HG03354 (cell line): ENCODE measurements around the gene CISH.

Source experiments
- ATAC-seq: cut with Tn5 transposase; IDR thresholded peaks from one replicate; pipeline ENCODE4 v1.9.1; 2021; ENCODE audit warnings: mild to moderate bottlenecking; ENCODE audit not compliant: unreplicated experiment, poor library complexity, severe bottlenecking

The CISH gene, protein sequence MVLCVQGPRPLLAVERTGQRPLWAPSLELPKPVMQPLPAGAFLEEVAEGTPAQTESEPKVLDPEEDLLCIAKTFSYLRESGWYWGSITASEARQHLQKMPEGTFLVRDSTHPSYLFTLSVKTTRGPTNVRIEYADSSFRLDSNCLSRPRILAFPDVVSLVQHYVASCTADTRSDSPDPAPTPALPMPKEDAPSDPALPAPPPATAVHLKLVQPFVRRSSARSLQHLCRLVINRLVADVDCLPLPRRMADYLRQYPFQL

DNA sequence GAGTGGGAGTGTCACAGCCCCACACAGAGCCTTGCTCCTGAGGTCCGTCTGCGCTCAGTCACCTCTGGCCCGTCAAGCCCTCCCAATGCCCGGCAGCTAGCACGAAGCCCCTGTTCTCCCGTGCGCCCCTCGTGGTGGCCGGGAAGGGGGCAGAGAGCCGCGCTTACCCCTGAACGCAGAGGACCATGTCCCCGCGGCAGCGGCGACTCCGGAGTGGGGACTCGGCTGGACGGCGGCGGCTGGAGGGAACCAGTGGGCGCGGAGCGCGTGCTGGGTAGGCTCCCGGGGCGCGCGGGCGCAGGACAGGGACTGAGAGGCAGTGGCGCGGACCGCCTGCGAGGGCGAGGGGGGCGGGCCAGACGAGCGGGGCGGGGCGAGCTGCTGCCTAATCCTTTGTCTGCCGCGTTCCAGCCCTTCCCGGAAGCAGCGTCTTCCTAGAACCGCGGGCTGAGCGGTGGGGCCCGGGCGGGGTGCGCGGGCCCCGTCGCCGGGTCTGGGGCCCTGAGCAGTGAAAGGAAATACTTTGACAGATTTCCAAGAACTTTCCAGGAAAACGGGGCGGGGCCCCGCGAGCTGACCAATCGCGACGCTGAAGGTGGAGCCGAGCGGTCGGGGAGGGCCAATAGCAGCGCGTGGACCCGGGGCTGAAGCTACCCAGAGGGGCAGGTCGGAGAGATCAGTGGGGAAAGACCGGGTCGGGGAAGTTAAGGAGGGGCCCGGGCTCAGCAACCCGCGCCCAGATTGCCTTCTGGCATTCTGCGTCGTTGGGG is at the start of gene CISH:
TSS of gene CISH (minus strand) at position 311 of the 770 bp plus-strand sequence. CDS start at position 187, 124 bp downstream.
- peak; percentile 81 for ATAC-seq

DNA sequence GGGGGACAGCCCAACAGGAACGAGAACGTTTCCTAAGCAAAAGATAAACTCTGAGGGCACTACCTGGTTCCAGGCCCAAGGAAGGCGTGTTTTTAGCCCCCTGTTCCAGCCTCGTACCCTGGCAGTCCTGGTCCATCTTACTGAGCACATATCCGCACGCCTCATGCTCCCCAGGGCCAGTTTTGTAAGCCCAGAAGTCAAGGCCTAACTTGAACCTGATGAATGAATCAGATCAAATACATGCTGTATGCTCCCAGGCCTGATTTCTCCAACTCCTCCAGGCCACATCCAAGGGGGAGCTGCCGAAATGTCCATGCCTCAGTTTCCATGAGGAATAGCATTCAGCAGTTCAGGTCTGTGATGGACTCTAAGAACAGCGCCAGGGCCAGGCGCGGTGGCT is 48.8 kb upstream of the CISH start:
- no peak for ATAC-seq

DNA sequence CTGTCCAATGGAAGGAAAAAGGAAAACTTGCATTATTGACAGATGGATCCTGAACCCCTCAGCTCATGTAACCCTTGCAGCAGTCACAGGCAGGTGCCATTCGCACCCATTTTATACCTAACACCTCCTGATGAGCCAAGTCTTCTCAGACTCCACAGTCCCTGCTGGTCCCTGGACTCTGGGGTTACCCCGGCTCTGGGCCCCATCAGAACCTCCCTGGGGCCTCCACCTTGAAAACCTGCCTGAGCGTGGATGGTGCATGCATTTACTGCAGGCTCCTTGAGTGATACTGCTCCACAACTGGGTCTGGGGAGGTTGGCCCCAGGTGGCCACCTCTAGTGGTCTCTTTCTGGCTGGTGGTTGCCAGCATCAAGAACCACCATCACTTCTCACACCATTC is 47.3 kb upstream of the CISH start:
- ATAC-seq, result no peak

DNA sequence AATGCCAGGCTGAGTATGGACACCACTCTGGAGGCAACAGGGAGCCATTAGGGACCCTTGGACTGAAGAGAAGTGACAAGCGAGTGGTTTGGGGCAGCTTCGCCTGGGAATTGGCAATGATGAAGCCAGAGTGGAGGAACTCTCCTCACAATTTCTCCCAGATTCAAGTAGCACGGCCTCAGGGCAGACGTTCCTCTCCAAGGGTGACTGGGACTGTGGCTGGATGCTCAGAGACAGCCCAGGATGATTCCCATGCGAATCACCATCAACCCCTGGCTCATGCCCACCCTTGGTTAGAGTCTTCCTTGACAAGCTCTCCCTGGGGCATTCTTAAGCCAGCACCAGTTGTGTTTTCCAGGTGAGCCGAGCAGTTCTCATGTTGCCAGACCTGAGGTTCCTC is 46.8 kb upstream of the CISH start:
- no peak for ATAC-seq

DNA sequence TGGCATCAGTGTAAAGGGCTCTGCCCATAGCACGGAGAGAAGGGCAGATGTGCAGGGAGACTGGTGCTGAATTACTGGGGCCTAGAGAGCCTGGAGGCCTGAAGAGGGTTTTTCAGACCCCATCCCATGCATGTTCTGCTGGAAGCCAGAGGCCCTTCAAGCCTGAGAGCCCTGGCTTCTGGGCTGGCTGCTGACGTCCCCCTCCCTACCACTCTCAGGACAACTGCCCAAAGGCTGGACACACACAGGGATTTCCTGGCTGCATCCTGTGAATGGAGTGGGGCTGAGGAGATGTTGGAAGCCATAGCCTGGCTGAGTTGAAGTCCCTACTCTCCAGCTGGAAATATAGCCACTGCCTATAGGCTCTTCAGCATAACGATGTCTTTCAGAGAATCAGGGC is 46.2 kb upstream of the CISH start:
- no peak for ATAC-seq

DNA sequence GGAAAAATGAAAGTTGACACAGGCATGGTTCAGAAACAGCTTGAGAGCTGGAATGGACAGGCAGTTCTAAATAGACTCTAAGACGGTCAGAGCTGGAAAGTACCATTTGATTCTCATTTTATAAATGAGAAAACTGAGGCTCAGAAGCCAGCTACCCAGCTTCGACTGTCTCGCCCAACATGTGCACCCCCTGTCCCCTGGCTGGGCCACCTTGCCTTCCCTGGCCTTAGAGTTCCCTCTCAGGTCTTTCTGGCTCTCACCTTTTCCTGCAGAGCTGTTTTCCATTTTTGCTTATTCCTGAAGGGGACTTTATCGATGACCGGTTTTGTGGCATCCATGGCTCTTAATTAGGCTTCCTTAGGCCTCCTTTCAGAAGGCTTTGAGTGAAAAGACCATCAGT is 45.8 kb upstream of the CISH start:
- ATAC-seq, result no peak

DNA sequence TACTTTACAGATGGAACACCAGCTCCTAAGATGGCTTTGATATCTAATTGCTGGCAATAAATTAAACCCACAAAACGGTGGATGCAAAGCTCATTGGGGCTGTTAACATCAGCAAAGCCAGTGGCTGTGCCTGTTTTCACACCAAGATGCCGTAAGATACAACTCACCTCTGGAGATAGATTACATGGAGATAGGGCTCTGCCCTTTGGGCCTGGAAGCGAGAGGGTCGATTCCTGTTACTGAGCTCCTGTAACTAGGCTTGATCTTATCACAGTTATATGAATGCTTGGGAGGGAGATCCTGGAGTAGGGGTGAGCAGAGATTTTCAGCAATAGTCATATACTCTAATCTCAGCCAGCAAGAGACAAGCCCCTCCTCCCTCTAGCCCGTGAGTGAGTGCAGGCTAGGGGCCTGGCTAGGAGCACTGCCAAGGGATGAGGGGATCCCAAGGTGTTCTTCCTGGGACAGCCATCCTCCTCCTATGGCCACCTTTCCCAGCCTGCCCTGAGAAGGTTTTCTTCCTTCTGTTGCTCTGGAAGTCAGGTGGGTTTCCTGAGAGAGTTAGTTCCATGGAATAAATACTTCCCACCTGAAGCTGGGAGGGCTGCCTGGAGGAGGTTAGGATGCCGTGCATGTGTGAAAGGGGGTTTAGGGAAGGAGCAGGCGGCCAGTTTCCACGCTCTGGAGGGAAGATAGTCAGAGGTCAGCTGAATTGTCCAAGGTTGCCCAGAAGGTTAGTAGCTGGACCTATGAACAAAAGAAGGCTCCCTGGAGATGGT is 45.0 kb upstream of the CISH start:
- ATAC-seq, result no peak

DNA sequence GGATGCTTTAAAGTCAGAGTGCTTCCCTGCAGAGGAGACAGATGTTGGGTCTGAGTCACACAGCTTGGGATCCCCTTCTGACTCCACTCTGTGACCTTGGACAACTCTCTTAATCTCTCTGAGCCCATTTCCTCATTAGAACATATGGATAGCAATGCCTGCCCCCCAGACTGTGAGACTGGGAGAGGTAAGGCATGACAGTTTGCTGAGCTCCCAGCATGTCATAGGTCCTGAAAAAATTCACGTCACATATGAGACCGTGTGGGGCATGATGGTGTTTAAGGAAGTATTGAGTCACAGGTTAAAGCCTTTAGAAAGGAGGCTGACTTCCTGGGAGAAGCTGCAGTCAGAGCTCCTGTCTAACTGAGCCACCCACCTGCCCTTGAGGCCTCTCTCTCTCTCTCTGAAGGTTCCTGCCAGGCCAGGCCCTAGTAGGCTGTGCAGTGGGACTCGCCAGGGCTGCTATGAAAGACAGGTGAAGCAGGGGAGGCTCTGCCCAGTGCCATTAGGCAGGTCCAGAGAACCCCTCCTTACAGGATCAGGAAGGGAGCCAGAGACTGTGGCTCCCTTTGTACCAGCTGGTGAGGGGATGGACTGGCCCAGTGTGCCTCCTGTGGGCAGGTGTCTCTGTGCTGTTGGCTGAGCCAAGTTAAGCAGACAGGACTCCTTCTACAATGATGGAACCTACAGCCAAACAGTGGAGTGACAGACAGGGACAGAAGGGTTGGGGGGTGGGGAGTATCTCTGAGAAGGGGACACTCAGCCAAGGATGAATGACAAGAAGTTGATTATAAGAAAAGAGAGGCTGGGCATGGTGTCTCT is 43.6 kb upstream of the CISH start:
- ATAC-seq, result no peak

DNA sequence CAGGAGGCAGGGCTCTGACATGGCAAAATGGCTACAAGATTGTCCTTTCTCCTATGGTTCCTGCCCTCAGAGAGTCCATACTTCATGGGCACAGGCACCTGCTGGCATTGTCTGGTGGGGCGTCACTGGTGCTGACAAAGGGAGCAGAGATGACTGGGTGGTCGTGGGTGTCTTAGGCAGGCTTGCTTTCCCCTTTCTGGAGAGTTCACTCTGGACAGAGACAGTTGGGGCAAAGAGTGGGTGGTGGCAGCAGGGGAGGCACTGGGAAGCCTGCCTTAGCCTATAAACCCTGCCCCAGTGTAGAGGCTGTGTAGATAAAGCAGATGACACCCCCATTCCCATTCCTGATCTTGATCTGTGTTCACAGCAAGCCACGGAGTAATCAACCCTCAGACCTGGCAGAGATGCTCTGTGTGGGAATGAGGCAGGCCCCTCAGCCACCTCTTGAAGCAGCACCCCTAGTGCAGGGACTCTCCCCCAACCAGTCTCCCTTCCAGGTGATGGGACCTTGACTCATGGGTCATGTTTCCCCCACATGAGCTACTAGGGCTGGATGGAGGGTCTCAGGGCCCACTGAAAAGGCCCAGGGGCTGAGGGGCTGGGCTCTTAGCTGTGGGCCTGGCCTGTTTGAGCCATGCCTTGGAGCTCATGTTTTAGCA is 42.5 kb upstream of the CISH start:
- ATAC-seq, result no peak

DNA sequence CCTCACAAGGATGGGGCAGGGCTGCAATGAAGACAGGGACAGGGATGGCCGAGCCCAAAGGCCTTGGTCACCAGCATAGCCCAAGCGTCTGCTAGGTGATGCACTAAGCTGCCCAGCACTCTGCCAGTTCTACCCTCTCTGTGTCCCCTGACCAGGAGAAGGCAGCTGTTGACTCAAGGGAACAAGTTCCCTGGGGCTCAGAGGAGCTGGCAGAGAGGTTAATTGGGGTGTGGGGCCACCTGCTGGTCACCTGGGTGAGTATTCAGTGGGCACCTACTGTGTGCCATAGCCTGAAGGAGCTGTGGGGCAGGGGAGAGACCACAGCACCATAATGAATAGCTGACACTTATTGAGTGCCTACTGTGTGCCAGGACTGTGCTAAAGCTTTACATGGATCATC is 41.1 kb upstream of the CISH start:
- no peak for ATAC-seq

DNA sequence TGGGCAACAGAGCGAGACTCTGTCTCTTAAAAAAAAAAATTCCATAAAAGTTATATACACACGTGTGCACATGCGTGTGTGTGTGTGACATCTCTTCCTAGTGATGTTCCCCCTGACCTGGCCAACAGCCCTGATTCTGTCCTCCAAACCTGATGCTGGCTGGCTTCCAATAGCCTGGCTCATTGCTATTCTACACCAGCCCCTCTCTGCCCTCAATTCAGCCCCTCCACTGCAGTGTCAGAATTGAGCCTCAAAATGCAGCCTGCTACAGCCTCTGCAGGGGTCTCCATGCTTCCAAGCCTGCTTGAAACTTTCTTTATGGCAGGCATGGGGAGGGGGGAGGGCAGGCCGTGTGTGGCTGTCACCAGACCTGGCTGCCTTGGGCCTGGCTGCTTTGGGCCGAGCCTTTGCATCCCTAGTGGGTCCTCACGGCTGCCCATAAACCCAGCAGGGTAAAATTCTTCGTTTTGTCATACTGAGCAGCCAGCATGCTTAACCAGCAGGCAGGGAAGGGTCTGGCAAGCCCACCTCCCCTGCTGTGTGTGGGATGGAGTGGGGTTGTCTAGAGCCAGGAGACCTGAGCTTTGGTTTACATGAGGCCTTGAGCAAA is 40.5 kb upstream of the CISH start:
- ATAC-seq, result no peak

DNA sequence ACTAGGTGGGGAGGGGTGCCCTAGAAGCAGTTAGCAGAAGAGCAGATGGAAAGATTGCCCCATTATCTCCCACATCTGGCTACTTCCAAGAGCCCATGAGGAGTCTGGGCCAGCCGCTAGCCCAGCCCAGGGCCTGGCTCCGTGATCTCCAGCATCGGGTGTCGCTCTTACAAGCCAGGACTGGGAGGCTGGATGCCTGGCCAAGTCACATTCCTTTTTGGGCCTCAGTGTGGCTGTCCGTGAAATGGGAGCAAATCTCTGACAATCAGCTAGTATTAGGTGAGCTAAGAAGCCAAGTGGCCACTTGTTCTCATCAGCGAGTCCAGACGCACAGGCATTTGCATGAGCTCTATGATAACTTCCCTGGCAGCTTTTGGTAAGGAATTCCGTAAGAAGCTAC is 39.9 kb upstream of the CISH start:
- ATAC-seq, result no peak

DNA sequence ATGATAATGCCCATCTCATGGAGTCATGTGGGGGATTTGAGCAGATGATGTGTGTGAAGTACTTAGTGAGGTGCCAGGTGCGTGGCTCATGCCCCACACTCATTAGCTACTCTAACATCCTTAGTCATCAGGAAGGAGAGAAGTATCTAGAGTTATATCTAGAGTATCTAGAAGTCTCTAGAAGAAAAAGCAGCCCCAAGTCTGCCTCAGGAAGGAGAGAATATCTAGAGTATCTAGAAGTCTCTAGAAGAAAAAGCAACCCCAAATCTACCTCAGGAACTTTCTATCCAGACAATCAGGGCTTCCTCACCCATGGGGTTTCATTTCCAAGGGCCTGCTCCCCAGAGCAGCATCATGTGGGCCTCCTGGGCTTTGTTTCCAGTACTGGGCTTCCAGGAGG is 38.4 kb upstream of the CISH start:
- ATAC-seq, result no peak

DNA sequence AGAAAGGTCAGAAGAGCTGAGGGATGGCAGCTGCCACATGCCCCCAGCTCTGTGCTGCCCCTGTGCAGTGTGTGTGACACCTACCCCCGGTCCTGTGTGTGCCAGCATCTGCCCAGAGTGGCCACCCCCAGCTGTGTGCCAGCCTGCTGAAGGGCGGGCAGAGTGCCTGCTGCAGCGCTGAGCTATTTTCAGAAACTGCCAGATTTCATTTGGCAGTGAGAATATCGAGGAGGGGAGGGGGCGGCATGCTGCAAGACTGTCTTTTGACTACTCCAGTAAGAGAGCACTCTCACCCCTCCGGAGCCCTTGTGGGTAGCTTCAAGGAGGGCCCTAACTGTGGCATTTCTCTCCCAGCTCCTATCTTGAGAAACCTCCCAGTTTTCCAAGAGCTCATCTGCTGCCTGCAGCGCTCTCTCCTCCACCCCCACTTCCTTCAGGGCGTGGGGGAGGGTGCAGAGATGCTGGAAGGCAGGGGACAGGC is 37.9 kb upstream of the CISH start:
- no peak for ATAC-seq

DNA sequence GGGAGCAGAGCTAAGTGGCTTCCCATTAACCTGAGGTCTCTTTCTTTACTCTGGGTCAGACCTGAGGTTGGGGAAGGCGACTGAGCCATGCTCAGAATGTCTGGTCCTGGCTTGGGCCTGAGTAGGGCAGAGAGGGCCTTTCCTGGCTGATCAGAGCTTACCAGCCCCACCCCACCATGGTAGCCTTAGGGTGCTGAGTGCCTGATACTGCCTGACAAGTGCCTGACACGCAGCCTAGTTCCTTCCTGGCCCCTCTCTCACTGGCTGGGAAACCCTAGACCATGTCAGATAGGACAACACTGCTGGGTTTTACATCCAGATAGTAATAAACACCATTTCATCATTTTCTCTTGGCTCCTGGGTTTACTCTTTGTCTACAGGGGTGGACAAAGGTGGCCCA is 37.4 kb upstream of the CISH start:
- ATAC-seq, result no peak

DNA sequence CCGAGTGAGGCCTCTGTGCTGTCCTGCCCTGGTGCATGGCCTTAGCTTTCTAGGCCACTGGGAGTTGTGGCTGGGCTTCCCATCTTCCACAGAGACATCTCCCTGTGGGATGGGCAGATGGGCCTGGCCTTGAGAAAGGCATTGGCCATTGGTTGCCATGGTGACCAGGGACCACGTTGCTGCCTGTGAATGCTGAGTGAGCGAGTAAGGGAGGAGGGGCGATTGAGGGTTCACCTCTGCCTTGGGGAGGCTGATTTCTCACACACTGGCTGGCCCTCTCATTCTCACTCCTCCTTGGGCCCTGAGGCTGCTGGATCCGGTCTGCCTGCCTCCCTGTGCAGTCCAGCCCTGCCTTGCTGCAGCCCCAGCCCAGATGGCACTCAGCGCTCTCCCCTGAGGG is 36.7 kb upstream of the CISH start:
- ATAC-seq, result no peak

DNA sequence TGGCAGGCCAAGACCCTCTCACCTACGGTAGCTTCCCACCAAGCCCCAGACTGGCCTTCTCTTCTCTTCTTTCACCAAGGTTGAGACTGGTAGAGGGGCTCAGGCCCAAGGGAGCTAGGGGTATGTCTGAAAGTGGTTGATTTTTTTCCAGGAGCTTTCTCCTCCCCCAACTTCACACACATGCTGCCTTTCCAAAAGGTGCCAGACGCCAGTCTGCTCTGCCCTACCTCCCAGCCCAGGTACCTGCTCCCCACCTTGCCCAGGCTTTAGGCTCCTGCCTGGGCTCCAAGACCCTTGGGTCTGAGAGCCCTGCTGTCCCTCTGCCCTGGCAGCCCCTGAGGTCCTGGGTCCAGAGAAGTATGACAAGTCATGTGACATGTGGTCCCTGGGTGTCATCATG is 33.8 kb upstream of the CISH start:
- ATAC-seq, result no peak

DNA sequence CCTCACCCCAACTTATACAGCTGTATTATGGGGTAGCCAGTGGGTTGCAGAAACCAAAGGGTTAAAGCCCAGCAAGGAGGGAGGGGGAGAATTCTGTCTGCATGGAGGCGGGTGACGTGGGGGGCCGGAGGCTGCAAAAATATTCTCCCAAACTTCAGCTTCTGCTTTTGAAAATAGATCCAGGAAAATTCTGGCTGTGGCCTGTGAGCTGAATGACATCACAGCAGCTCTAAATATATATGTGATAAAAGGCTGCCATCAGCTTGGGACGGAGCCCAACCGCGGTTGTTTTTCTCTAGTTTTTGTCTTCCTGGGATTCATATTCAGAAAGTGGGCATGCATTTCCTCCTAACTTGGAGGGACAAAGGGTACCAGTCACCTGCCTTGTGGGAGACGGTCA is 33.0 kb upstream of the CISH start:
- no peak for ATAC-seq

DNA sequence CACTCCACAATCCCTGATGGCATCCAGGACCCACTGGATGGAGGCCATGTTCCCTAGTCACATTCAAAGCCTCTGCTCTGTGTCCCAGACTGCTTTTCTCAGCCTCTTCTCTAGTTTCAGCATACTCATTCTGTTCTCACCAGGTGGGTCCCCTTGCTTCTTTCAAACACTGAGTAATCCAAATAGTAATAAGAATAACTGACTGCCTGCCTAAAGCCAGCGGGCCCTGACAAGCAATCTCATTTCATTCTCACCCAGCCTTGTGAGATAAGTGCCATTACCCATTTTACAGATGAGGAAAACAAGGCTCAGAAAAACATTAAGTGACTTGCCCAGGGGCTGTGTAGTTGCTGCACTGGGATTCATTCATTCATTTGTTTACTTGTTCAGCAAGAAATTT is 30.8 kb upstream of the CISH start:
- ATAC-seq, result no peak
